BLaER1 (cell line): ENCODE results near the gene SLC2A11.

Experiments used
- H3K27ac ChIP-seq: shearing (Covaris generic); formaldehyde crosslinking; 2 replicates; pipeline ENCODE4 v1.8.1; 2022
- H3K27me3 ChIP-seq: shearing (Covaris generic); formaldehyde crosslinking; 2 replicates; pipeline ENCODE4 v1.8.1; 2022
- H3K36me3 ChIP-seq: shearing (Covaris generic); formaldehyde crosslinking; 2 replicates; pipeline ENCODE4 v1.8.1; 2022
- H3K4me1 ChIP-seq: shearing (Covaris generic); formaldehyde crosslinking; 2 replicates; pipeline ENCODE4 v1.8.1; 2022
- H3K4me2 ChIP-seq: shearing (Covaris generic); formaldehyde crosslinking; 2 replicates; pipeline ENCODE4 v1.8.1; 2022
- H3K4me3 ChIP-seq: shearing (Covaris generic); formaldehyde crosslinking; 2 replicates; pipeline ENCODE4 v1.8.1; 2022
- H3K9ac ChIP-seq: shearing (Covaris generic); formaldehyde crosslinking; 2 replicates; pipeline ENCODE4 v1.8.1; 2022
- H3K9me3 ChIP-seq: shearing (Covaris generic); formaldehyde crosslinking; 2 replicates; pipeline ENCODE4 v1.8.1; 2022
- H4K20me1 ChIP-seq: shearing (Covaris generic); formaldehyde crosslinking; 2 replicates; pipeline ENCODE4 v1.8.1; 2022
- Cebpa-rat ChIP-seq: shearing (Covaris generic); IDR thresholded peaks from 2 replicates; pipeline ENCODE4 v1.8.1; 2022

The SLC2A11 gene

GRCh38 chr22:23823331-23823791, 34.3 kb upstream of the SLC2A11 start:
- Histone ChIP-seq H3K4me2 (peak overlapping the region; percentile 69; the same call in 1 of the 2 replicates), H3K27ac (peak overlapping the region; percentile 86; the same call in 1 of the 2 replicates)

GRCh38 chr22:23824476-23825245, 33.0 kb upstream of the SLC2A11 start:
- Histone ChIP-seq H3K4me2 (peak overlapping the region; percentile 69), H3K9me3 (no peaks in the 10 kb centered on the region), H3K4me3 (no peak overlapping the region), H3K27ac (peak overlapping the region; percentile 86), H3K36me3 (peaks cover 99% of the 10 kb centered on the region), H3K27me3 (no peaks in the 10 kb centered on the region), H4K20me1 (peaks cover 35% of the 10 kb centered on the region), H3K9ac (peak overlapping the region; percentile 59), H3K4me1 (peaks cover 94% of the 10 kb centered on the region)
- no peak for TF ChIP-seq Cebpa-rat

More at GRCh38 chr22:23823331-23823791, 34.3 kb upstream of the SLC2A11 start:
- Histone ChIP-seq H3K27me3 (no peaks in the 10 kb centered on the region), H3K36me3 (peaks cover 99% of the 10 kb centered on the region), H4K20me1 (peaks cover 22% of the 10 kb centered on the region), H3K4me1 (peaks cover 94% of the 10 kb centered on the region), H3K4me3 (no peak overlapping the region), H3K9me3 (no peaks in the 10 kb centered on the region), H3K9ac (no peak overlapping the region)
- TF ChIP-seq Cebpa-rat, result no peak

DNA sequence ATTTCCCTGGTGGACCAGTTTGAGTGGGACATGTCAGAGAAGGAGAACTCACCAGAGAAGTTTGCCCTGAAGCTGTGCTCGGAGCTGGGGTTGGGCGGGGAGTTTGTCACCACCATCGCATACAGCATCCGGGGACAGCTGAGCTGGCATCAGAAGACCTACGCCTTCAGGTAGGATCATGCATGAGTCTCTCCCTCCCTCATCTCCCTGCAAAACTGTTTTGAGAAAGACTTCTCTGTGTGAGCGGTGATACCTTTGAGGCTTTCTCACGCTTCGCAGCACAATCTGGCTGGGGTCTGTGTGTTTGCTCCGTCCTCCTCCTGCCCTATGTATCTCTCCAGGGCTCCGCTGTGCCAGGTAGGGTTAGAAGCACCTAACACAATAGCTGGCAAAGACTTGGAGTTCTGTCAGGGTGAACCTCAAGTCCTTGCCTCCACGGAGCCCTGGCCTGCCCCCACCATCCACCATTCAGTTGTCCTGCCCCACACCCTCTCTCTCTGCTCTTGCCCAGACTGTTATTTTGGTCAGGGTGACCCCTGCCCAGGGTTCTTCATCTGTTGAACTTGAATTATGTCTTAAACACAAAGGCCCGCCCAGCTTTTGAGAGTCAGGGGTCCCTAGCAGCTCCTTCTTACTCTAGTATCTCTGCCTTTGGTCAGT, 32.3 kb upstream of the SLC2A11 start:
- Histone ChIP-seq H4K20me1 (peaks cover 38% of the 10 kb centered on the region), H3K27me3 (no peaks in the 10 kb centered on the region), H3K27ac (peak overlapping the region; percentile 86), H3K4me3 (no peak overlapping the region), H3K36me3 (peaks cover 99% of the 10 kb centered on the region), H3K9me3 (no peaks in the 10 kb centered on the region), H3K9ac (peak overlapping the region; percentile 59), H3K4me1 (peaks cover 87% of the 10 kb centered on the region), H3K4me2 (peak overlapping the region; percentile 69)
- TF ChIP-seq Cebpa-rat, result no peak

DNA sequence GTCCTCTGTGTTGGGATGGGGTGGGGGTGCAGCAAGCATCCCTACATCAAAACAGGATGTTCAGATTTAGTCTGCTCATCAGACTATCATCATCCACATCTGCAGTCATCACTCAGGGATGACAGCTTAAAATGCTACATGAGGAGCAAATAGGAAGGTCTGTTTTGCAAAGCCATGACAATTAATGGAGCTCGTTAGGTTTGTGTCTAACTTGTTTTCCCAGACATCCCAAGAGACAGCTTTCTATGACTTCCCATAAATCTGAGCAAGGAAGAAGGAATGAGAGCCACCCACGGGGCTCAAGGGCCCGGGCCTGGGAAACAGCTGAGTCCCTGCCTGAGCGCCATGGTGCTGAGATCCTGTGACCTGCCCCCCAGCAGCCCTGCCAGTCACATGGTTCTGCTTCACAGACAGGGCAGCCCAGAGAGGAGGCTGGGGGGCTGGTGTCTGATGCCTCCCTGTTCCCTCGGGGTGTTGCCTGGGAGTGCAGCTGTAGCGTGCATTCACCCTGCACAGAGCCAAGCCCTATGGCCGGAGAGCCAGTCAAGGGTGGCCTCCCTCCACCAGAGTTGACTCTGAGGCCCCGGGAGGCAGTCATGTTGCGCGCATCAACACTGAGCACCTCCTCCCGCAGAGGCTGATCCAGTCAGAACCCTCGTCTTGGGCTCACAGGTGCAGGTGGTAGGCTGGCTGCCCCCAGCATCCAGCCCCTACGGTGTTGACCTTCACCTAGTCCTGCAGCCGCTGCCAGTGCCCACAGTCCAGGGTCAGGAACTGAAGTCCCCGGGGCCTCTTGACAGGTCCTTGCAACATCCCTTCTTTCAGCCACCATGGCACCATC, 30.9 kb upstream of the SLC2A11 start:
- peak overlapping the region; percentile 69 for H3K4me2 ChIP-seq
- peaks cover 50% of the 10 kb centered on the region for H4K20me1 ChIP-seq
- H3K4me1 ChIP-seq, result peaks cover 74% of the 10 kb centered on the region

DNA sequence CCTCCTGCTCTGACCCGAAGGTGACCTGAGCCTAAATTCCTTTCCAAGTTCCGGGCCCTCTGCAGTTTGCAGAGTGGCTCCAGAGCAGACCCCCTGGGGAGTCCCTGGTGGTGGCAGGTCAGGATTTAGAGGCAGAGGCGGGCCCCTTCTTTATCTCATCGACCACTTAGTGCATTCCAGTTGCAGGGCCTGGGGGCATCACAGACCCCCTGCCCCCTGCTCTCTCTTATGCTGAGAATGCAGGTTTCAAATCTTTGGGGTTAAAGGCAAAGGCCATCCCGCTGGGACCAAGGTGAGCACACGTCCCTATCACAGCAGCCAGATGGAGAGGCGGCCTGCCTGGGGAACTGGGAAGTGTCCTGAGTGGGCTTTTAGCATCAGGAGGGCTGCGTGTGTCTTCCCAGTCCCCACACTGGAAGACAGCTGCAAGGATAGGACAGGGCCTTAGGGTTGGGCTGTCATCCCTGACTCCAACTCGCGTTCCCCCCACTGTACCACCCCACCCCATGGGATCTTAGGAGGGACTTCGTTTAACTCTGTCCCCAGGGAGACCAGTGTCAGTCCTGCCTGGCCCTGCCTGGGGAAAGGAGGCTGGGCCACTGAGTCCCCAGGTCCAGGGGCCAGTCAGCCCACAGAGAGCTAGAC, 30.2 kb upstream of the SLC2A11 start:
- TF ChIP-seq Cebpa-rat, result no peak
- H3K36me3 ChIP-seq, result peaks cover 99% of the 10 kb centered on the region
- H3K4me2 ChIP-seq, result peak overlapping the region; percentile 69
- peak overlapping the region; percentile 86 for H3K27ac ChIP-seq
- peaks cover 58% of the 10 kb centered on the region for H4K20me1 ChIP-seq
- H3K27me3 ChIP-seq, result no peaks in the 10 kb centered on the region
- H3K4me3 ChIP-seq, result no peak overlapping the region
- no peaks in the 10 kb centered on the region for H3K9me3 ChIP-seq
- peak overlapping the region; percentile 59 for H3K9ac ChIP-seq
- H3K4me1 ChIP-seq, result peaks cover 66% of the 10 kb centered on the region

More for the DNA sequence above, 30.9 kb upstream of the SLC2A11 start:
- Histone ChIP-seq H3K27ac (peak overlapping the region; percentile 86), H3K27me3 (no peaks in the 10 kb centered on the region), H3K4me3 (no peak overlapping the region), H3K9me3 (no peaks in the 10 kb centered on the region), H3K36me3 (peaks cover 99% of the 10 kb centered on the region), H3K9ac (peak overlapping the region; percentile 59)
- no peak for TF ChIP-seq Cebpa-rat

- Histone ChIP-seq H3K4me1 (peaks cover 55% of the 10 kb centered on the region), H3K9ac (peak overlapping the region; percentile 24; the same call in 1 of the 2 replicates), H3K27ac (peak overlapping the region; percentile 62), H3K36me3 (peaks cover 99% of the 10 kb centered on the region), H3K27me3 (no peaks in the 10 kb centered on the region), H4K20me1 (peaks cover 73% of the 10 kb centered on the region), H3K4me2 (no peak overlapping the region), H3K4me3 (no peak overlapping the region), H3K9me3 (no peaks in the 10 kb centered on the region)
- no peak for TF ChIP-seq Cebpa-rat
Measured at GRCh38 chr22:23828800-23829680, 28.6 kb upstream of the SLC2A11 start.

DNA sequence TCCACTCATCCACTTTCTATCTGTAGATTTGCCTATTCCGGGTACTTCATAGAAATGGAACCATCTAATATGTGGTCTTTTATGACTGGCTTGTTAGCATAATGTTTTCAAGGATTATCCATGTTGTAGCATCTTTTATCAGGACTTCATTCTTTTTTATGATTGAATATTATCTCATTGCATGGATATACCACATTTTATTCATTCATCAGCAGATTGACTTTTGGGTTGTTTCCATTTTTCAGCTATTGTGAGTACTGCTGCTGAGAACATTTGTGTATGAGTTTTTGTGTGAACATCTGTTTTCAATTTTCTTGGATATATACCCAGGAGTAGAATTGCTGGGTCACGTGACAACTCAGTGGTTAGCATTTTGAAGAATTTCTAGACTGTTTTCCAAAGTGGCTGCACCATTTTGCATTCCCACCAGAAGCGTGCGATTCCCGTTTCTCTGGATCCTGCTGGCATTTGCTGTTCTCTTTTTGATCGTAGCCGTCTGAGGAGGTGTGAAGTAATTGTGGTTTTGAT, 27.8 kb upstream of the SLC2A11 start:
- no peak overlapping the region for H3K4me3 ChIP-seq
- no peak for TF ChIP-seq Cebpa-rat
- no peak overlapping the region for H3K4me2 ChIP-seq
- peaks cover 72% of the 10 kb centered on the region for H4K20me1 ChIP-seq
- H3K36me3 ChIP-seq, result peaks cover 97% of the 10 kb centered on the region
- H3K4me1 ChIP-seq, result peaks cover 51% of the 10 kb centered on the region
- no peaks in the 10 kb centered on the region for H3K27me3 ChIP-seq
- H3K9ac ChIP-seq, result no peak overlapping the region
- H3K27ac ChIP-seq, result no peak overlapping the region
- H3K9me3 ChIP-seq, result no peaks in the 10 kb centered on the region

DNA sequence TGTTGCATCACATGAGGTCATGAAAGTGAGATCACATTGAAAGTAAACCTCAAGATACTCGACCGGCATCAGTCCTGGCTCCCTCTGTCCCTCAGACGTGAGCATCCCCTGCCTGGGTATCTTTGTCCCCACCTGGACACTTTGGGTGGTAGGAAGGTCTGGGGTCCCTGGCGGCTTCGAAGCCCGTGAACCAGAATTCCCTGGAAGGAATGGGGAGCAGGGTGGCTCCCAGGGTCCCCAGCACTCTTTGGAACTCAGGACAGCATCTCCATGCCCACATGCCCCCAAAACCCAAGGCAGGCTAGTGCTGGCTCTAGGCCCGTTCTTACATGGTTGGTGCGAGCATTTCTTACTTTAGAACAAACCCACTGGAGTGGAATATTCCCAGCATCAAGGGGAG, 26.4 kb upstream of the SLC2A11 start:
- Histone ChIP-seq H3K27ac (no peak overlapping the region; the same call in 1 of the 2 replicates), H3K4me3 (no peak overlapping the region), H3K4me1 (peaks cover 49% of the 10 kb centered on the region), H3K27me3 (no peaks in the 10 kb centered on the region), H3K36me3 (peaks cover 97% of the 10 kb centered on the region), H3K9me3 (no peaks in the 10 kb centered on the region), H4K20me1 (peaks cover 80% of the 10 kb centered on the region), H3K4me2 (no peak overlapping the region), H3K9ac (no peak overlapping the region)
- TF ChIP-seq Cebpa-rat, result no peak
